AG09309 (cell line): Measurements from ENCODE around the gene ACAP1.

Experiments
- DNase-seq: peaks from one replicate; pipeline ENCODE4 v3.0.0-alpha.2; 2010; ENCODE audit warnings: low read depth
- H3K4me3 ChIP-seq: 2 replicates; pipeline ENCODE4 v1.5.1; 2011; ENCODE audit warnings: mild to moderate bottlenecking, low read depth, low read length, moderate library complexity; ENCODE audit not compliant: control insufficient read depth
- TF ChIP-seq, protein P1 (sequence below): IDR thresholded peaks from 2 replicates; pipeline ENCODE4 v1.5.1; 2011; ENCODE audit warnings: mild to moderate bottlenecking, low read depth, low read length, inconsistent platforms; ENCODE audit not compliant: insufficient read depth, control insufficient read depth; ENCODE audit errors: missing control alignments

ACAP1 gene

DNA sequence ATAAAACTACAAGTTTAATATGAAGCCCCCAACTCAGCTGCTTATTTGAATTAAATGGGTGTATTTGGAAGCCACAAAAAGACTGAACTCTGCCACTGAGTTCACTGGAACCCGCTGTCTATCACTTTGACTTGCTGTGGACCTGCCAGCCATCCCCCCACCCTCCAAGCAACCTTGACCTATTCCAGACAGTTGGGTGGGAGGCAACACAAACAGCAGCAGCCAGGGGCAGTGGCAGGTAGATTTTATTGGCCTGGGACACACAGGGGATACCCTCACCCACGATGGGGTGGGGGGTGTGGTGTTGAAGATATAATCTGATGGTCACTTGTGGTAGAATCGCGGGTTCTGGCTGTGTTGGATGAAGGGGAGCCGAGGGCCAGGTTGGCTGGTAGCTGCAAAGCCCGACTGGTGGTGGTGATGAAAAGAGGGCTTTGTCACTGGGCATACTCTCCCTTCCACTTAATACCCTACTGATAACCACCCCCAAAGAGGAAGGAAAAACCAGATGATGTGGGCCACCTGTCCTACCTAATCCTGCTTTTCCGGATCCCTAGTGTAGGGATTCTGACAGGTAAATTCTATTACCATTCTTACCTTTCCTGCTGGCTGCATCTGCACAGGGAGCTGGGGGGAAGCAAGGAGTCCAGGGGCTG is 23.8 kb upstream of the ACAP1 start:
- TF ChIP-seq, protein P1, sequence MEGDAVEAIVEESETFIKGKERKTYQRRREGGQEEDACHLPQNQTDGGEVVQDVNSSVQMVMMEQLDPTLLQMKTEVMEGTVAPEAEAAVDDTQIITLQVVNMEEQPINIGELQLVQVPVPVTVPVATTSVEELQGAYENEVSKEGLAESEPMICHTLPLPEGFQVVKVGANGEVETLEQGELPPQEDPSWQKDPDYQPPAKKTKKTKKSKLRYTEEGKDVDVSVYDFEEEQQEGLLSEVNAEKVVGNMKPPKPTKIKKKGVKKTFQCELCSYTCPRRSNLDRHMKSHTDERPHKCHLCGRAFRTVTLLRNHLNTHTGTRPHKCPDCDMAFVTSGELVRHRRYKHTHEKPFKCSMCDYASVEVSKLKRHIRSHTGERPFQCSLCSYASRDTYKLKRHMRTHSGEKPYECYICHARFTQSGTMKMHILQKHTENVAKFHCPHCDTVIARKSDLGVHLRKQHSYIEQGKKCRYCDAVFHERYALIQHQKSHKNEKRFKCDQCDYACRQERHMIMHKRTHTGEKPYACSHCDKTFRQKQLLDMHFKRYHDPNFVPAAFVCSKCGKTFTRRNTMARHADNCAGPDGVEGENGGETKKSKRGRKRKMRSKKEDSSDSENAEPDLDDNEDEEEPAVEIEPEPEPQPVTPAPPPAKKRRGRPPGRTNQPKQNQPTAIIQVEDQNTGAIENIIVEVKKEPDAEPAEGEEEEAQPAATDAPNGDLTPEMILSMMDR = no peak
- no peak for DNase-seq
- no peak overlapping the region for H3K4me3 ChIP-seq

DNA sequence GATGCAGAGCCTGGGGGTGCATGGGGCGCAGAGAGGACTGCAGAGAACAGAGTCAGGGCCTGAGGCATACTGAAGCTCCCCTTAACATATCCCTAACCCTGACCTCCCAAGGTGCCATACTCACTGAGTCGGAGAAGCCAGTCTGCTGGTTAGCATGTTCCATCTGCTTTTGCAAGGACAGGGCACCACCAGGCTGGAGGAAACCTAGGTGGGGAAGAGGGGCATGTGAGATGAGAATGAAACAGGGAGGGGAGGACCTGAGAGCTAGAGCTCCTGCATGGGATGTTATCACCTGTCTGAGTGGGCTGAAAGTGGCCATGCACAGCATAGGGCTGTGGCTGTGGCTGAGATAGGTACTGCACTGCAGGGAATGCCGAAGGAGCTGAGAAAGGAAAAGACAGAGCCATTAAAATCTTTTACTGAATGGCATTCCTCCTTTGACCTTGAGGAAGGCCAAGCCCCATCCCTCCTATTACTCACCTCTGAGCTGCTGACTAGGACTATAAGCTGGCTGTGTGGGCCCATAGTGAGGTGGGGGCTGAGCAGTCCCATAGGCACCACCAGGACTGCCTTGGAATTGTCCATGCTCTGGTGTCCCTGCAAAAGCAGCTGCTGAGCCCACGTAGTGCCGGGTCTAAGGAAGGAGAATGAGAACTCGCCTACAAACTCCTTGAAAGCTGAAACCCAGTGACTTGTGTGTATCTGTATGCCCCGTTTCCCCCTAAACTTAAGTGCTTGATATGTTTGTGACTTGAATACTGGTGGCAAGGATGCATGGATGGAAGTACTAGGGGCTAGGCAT is 23.0 kb upstream of the ACAP1 start:
- H3K4me3 ChIP-seq = no peak overlapping the region
- TF ChIP-seq, protein P1 = no peak
- DNase-seq = no peak

DNA sequence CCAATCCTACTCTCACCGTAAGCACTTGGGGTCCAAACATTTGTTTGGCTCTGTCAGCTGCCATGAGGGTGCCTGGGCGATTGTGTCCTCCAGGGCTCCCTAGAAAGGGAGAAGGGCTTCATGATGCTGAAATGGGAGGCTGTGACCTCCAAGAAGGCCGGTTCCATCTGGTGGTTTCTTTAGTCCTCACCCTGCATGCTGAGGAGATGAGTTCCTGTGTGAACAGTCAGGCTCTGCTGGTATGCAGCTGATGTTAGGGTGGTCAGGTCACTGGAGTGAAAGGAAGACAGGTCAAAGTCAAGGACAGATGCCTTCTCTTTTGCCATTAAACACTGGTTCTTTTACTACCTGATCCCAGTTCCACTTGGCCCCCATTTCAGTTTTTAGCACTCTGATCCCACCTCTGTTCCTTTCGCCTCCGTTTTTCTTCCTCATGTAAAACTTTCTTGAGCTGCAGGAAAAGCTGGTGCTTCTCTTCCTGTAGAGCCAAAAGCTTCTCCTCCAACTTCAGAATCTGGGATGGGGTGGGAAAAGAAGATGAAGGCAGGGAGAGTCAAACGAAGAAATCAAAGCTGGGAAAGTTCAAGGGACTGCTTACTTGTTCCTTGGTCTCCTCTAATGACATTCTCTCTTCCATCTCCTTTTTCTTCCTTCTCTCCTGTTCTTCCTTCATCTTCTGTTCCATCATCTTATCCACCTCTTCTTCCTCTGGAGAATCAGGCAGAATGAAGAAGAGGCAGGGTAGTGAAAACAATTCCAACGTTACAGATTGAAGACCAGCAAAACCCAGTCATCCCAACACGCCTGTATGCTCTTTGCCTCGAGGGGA is 22.2 kb upstream of the ACAP1 start:
- H3K4me3 ChIP-seq = peak overlapping the region; percentile 74
- TF ChIP-seq, protein P1 = no peak
- no peak for DNase-seq

DNA sequence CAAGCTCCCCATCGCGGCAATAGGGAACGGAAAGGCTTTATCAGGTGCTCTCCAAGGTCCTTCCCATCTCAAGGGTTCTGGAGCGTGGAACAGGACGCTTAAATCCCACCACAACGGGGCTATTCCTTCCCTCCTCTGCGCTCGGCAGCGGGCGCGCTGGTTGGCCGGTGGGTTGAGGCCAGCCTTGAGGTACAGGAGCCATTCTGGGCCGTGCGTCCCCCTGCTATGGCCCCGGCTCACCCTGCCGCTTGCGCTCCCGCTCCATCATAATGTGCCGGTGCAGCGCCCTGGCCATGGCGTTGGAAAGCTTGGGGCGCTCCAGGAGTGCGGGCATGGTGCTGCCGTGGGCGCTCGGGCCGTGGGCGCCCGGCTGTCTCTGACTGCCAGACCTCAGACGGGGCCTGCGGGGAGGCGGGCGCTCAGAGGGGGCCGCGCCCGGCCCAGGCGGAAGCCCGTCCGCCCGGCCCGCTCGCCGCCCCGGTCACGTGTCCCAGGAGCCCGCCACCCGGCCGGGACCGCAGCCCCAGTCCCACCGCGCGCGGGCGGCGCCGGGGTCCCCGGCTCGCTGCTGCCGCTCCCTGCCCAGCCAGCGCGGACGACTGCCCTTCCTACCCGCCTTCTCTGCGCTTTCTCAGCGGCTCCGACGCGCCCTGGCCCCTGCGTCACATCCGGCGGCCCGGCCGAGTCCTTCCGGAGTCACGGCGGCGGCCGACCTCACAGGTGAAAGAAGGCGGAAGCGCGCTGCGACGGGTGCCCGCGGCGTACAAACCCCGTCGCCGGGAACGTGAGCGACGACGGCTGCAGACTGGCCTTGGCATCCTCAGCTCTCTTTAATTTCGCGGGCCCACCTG is 21.4 kb upstream of the ACAP1 start, which contains the start of gene GPS2:
Gene GPS2 (minus strand): TSS at position 642 of the 851 bp plus-strand sequence. CDS start 308 bp downstream, at position 334.
- no peak for DNase-seq
- TF ChIP-seq, protein P1 = no peak
- H3K4me3 ChIP-seq = peak within 1 kb of the TSS; percentile 74

DNA sequence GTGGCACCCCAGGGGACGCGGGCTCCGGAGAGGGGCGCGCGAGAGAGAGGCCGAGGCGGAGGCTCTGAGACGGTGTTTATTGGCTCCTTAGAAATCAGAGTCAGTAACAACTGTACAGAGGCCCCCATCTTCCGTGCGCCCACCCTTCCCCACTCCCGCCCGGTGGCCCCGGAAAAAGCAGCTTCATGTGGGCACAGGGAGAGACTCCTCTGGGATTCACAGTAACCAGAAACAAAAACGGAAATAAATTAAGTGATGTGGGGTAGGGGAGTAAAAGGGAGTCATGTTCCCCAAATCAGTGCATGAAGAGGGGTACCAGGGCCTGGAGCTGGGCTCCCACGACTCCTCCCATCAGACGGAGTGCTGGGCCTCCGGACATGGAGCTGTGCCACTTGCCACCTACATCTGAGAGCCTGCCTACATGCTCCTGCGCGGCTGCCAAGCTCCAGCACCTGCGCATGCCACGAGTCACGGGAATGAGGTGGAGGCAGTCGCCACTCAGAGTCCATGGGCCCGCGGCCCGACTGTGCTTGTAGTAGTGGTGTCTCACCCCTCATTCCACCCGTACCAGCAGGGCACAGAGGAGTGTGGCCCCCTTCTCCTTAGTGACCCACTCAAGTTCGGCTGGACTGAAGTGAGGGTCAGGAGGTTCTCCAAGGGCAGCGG is 20.6 kb upstream of the ACAP1 start:
- peak overlapping the region; percentile 74 for H3K4me3 ChIP-seq
- DNase-seq = no peak
- TF ChIP-seq, protein P1 = no peak
